ENCODE measurements around the gene PDE4DIP.
"Not testable (repeated sequence)": the region's sequence is repeated elsewhere in the genome, so short reads cannot be mapped to it uniquely, and the experiment has no call there.

PDE4DIP gene
- long read RNA-seq, donor 1, full-length matches to known transcripts: 5 of 11 reads
- long read RNA-seq, donor 1, partial matches to known transcripts: 6 of 11 reads
- long read RNA-seq, donor 1, other reads (novel, unspliced or antisense): 0 of 11 reads
- long read RNA-seq, donor 2, full-length matches to known transcripts: 2 of 2 reads
- long read RNA-seq, donor 2, partial matches to known transcripts: 0 of 2 reads
- long read RNA-seq, donor 2, other reads (novel, unspliced or antisense): 0 of 2 reads
- long read RNA-seq, donor 3, full-length matches to known transcripts: 2 of 2 reads
- long read RNA-seq, donor 3, partial matches to known transcripts: 0 of 2 reads
- long read RNA-seq, donor 3, other reads (novel, unspliced or antisense): 0 of 2 reads
- long read RNA-seq, donor 4, full-length matches to known transcripts: 5 of 11 reads
- long read RNA-seq, donor 4, partial matches to known transcripts: 6 of 11 reads
- long read RNA-seq, donor 4, other reads (novel, unspliced or antisense): 0 of 11 reads
- long read RNA-seq, donor 5, full-length matches to known transcripts: 5 of 10 reads
- long read RNA-seq, donor 5, partial matches to known transcripts: 5 of 10 reads
- long read RNA-seq, donor 5, other reads (novel, unspliced or antisense): 0 of 10 reads
- long read RNA-seq, donor 6, full-length matches to known transcripts: 6 of 6 reads
- long read RNA-seq, donor 6, partial matches to known transcripts: 0 of 6 reads
- long read RNA-seq, donor 6, other reads (novel, unspliced or antisense): 0 of 6 reads
- long read RNA-seq, donor 7, full-length matches to known transcripts: 6 of 20 reads
- long read RNA-seq, donor 7, partial matches to known transcripts: 14 of 20 reads
- long read RNA-seq, donor 7, other reads (novel, unspliced or antisense): 0 of 20 reads
- long read RNA-seq, donor 8, full-length matches to known transcripts: 6 of 32 reads
- long read RNA-seq, donor 8, partial matches to known transcripts: 26 of 32 reads
- long read RNA-seq, donor 8, other reads (novel, unspliced or antisense): 0 of 32 reads

GRCh38 chr1:148844220-148844619 is at the start of gene PDE4DIP:
Gene PDE4DIP (plus strand): TSS chr1:148844428. CDS start chr1:148844775, 347 bp downstream.
- not testable (repeated sequence) for DNase-seq

GRCh38 chr1:148808268-148808928 is 35.8 kb upstream of the PDE4DIP start:
- not testable (repeated sequence) for DNase-seq

GRCh38 chr1:148808929-148809283 is 35.3 kb upstream of the PDE4DIP start:
- not testable (repeated sequence) for DNase-seq

GRCh38 chr1:148822180-148822579 is 22.0 kb upstream of the PDE4DIP start:
- DNase-seq: not testable (repeated sequence)

- not testable (repeated sequence) for DNase-seq
Observed at GRCh38 chr1:148823822-148824221, 20.4 kb upstream of the PDE4DIP start.

GRCh38 chr1:148825029-148825428 is 19.2 kb upstream of the PDE4DIP start:
- DNase-seq: not testable (repeated sequence)

- not testable (repeated sequence) for DNase-seq
Observed at GRCh38 chr1:148828531-148828930, 15.7 kb upstream of the PDE4DIP start.

GRCh38 chr1:148828962-148829361 is 15.3 kb upstream of the PDE4DIP start:
- not testable (repeated sequence) for DNase-seq

GRCh38 chr1:148829365-148829764 is 14.9 kb upstream of the PDE4DIP start:
- not testable (repeated sequence) for DNase-seq

GRCh38 chr1:148841262-148841661 is 3.0 kb upstream of the PDE4DIP start:
- DNase-seq: not testable (repeated sequence)

- DNase-seq: not testable (repeated sequence)
Observed at GRCh38 chr1:148844651-148845050, 423 bp downstream of the PDE4DIP start.

- DNase-seq: not testable (repeated sequence)
Observed at GRCh38 chr1:148845068-148845467, 840 bp downstream of the PDE4DIP start.

- DNase-seq: not testable (repeated sequence)
Observed at GRCh38 chr1:148850347-148850746, 6.1 kb downstream of the PDE4DIP start.

GRCh38 chr1:148850840-148851239 is 6.6 kb downstream of the PDE4DIP start:
- not testable (repeated sequence) for DNase-seq

GRCh38 chr1:148851684-148852083 is 7.5 kb downstream of the PDE4DIP start:
- DNase-seq: not testable (repeated sequence)

- DNase-seq: not testable (repeated sequence)
Observed at GRCh38 chr1:148853363-148853762, 9.1 kb downstream of the PDE4DIP start.

GRCh38 chr1:148854063-148854462 is 9.8 kb downstream of the PDE4DIP start:
- DNase-seq: not testable (repeated sequence)

- not testable (repeated sequence) for DNase-seq
Observed at GRCh38 chr1:148855367-148855766, 11.1 kb downstream of the PDE4DIP start.

- not testable (repeated sequence) for DNase-seq
Observed at GRCh38 chr1:148860049-148860448, 15.8 kb downstream of the PDE4DIP start.

GRCh38 chr1:148860579-148861259 is 16.5 kb downstream of the PDE4DIP start:
- DNase-seq: not testable (repeated sequence)

- not testable (repeated sequence) for DNase-seq
Observed at GRCh38 chr1:148862590-148862989, 18.4 kb downstream of the PDE4DIP start.
